ENCODE measurements around the gene HIBCH. TPM values are rescaled to one million over a fixed set of nuclear protein-coding genes. Genes with fewer than 3 reads are reported as not detected.

Gene HIBCH
- total and polyA plus RNA-seq, 9 of the 15 experiments (the other 6 are each of a cell fraction or from before 2014, with no cell fraction given) = 17.0 to 65.4 (median 28.3) TPM

- TF ChIP-seq EGR1 (conservative IDR thresholded peaks at IDR 0.05) (peak; percentile 86), NR2C1 (IDR thresholded peaks at IDR 0.05) (0 out of 2 replicates have a peak, but pooled peaks have one; percentile 20), NR2C1 (tag; IDR thresholded peaks at IDR 0.05) (no peak), HLTF (IDR thresholded peaks at IDR 0.05) (peak; percentile 76), ARID3A (IDR thresholded peaks at IDR 0.05; ENCODE audit: borderline replicate concordance, low read depth, low read length) (peak; percentile 61; the same call in 1 of the 2 replicates), STAT5A (IDR thresholded peaks at IDR 0.05; ENCODE audit: borderline replicate concordance, low read length) (peak; percentile 84; the same call in 1 of the 2 replicates), HDAC1 (IDR thresholded peaks at IDR 0.05) (peak in 1 of 2 experiments; percentile 89; a peak in 2 of 4 replicates), CEBPG (CRISPR knock-in tag; IDR thresholded peaks at IDR 0.05) (no peak), CEBPG (tag; conservative IDR thresholded peaks at IDR 0.05 in 1 of 2, IDR thresholded peaks at IDR 0.05 in 1 of 2) (peak in 1 of 2 experiments; percentile 45; a peak in 1 of 4 replicates), SMARCE1 (IDR thresholded peaks at IDR 0.05) (peak; percentile 94), PHB2 (IDR thresholded peaks at IDR 0.05; ENCODE audit: low read depth) (peak; percentile 88), ZNF668 (CRISPR knock-in tag; IDR thresholded peaks at IDR 0.05) (no peak), ARID1B (IDR thresholded peaks at IDR 0.05) (peak; percentile 98), CREM (IDR thresholded peaks at IDR 0.05; ENCODE audit: low read depth) (0 out of 2 replicates have a peak, but pooled peaks have one; percentile 22), DPF2 (IDR thresholded peaks at IDR 0.05) (peak; percentile 96), TEAD4 (IDR thresholded peaks at IDR 0.05; ENCODE audit: low read length) (peak; percentile 96), TEAD4 (CRISPR knock-in tag; IDR thresholded peaks at IDR 0.05; ENCODE audit: borderline replicate concordance) (no peak), TAL1 (IDR thresholded peaks at IDR 0.05) (peak; percentile 96), JUN (IDR thresholded peaks at IDR 0.05; ENCODE audit: borderline replicate concordance, low read depth, low read length) (no peak), JUN (CRISPR knock-in tag; IDR thresholded peaks at IDR 0.05; ENCODE audit: borderline replicate concordance) (no peak)
- TF ChIP-seq, protein P1, sequence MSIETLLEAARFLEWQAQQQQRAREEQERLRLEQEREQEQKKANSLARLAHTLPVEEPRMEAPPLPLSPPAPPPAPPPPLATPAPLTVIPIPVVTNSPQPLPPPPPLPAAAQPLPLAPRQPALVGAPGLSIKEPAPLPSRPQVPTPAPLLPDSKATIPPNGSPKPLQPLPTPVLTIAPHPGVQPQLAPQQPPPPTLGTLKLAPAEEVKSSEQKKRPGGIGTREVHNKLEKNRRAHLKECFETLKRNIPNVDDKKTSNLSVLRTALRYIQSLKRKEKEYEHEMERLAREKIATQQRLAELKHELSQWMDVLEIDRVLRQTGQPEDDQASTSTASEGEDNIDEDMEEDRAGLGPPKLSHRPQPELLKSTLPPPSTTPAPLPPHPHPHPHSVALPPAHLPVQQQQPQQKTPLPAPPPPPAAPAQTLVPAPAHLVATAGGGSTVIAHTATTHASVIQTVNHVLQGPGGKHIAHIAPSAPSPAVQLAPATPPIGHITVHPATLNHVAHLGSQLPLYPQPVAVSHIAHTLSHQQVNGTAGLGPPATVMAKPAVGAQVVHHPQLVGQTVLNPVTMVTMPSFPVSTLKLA (conservative IDR thresholded peaks at IDR 0.05) = peak in 1 of 2 experiments; percentile 44; a peak in 1 of 4 replicates
- TF ChIP-seq, protein P2, sequence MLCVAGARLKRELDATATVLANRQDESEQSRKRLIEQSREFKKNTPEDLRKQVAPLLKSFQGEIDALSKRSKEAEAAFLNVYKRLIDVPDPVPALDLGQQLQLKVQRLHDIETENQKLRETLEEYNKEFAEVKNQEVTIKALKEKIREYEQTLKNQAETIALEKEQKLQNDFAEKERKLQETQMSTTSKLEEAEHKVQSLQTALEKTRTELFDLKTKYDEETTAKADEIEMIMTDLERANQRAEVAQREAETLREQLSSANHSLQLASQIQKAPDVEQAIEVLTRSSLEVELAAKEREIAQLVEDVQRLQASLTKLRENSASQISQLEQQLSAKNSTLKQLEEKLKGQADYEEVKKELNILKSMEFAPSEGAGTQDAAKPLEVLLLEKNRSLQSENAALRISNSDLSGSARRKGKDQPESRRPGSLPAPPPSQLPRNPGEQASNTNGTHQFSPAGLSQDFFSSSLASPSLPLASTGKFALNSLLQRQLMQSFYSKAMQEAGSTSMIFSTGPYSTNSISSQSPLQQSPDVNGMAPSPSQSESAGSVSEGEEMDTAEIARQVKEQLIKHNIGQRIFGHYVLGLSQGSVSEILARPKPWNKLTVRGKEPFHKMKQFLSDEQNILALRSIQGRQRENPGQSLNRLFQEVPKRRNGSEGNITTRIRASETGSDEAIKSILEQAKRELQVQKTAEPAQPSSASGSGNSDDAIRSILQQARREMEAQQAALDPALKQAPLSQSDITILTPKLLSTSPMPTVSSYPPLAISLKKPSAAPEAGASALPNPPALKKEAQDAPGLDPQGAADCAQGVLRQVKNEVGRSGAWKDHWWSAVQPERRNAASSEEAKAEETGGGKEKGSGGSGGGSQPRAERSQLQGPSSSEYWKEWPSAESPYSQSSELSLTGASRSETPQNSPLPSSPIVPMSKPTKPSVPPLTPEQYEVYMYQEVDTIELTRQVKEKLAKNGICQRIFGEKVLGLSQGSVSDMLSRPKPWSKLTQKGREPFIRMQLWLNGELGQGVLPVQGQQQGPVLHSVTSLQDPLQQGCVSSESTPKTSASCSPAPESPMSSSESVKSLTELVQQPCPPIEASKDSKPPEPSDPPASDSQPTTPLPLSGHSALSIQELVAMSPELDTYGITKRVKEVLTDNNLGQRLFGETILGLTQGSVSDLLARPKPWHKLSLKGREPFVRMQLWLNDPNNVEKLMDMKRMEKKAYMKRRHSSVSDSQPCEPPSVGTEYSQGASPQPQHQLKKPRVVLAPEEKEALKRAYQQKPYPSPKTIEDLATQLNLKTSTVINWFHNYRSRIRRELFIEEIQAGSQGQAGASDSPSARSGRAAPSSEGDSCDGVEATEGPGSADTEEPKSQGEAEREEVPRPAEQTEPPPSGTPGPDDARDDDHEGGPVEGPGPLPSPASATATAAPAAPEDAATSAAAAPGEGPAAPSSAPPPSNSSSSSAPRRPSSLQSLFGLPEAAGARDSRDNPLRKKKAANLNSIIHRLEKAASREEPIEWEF (CRISPR knock-in tag; IDR thresholded peaks at IDR 0.05) = no peak
Observed at GRCh38 chr2:190271783-190272456, 47.7 kb downstream of the HIBCH start (continued).

Measured in K562 (cell line).